Stimulated activated CD8-positive, alpha-beta memory T cell treated with anti-CD3 and anti-CD28 coated beads, Interleukin-7, amount 100 ng/mL, for 48 hours (primary cell): Measurements from ENCODE around the gene ZNF10.

Source experiments
- DNase-seq, 2 donors: peaks; one replicate each; pipeline ENCODE4 v3.0.0-alpha.2; 2020; ENCODE audit warnings: low read depth in 1 of 2; ENCODE audit errors: extremely low read depth in 1 of 2

The ZNF10 gene

DNA sequence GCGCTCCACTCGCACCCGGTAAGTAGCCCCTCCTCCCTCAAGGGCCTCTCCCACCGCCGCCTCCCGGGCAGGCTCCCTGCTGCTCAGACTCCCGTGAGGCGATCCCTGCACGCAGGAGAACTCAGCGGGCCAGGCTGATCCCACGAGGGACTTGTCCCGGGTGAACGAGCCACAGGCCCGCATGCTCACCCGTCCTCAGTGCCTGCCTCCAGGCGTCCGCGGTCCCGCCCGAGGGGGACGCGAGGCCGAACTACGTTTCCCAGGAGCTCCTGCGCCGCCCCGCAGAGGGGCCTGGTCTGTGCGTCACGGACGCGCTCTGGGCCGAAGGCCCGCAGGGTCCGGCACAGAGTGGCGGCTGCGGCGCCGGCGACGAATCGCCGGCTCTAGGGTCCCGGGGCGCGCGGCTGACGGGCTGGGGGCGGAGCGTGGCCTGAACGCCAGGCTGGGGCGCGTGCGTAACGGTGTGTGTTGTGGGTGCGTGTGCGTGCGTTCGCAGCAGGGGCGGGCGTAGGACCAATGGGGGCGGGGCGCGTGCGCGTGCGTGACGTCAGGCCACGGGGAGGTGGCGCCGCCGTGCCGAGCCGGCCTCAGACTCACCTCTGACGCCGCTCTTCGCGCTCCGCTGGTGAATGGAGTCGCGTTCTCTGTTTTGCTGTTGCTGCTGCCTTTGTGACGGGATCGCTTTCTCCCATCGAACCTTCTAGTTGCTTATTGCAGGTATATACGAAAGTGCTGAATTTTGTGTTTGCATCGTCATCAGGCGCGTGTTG is at the start of gene ZNF10, which contains the start of gene ZNF891:
Gene ZNF10, plus strand, starts transcription at position 590 of the 770 bp plus-strand sequence. CDS start 13,866 bp downstream, outside the sequence.
Gene ZNF891, minus strand, starts transcription at position 237 of the 770 bp plus-strand sequence. CDS start 8,356 bp downstream, outside the sequence.
- peak; percentile 91 for DNase-seq

DNA sequence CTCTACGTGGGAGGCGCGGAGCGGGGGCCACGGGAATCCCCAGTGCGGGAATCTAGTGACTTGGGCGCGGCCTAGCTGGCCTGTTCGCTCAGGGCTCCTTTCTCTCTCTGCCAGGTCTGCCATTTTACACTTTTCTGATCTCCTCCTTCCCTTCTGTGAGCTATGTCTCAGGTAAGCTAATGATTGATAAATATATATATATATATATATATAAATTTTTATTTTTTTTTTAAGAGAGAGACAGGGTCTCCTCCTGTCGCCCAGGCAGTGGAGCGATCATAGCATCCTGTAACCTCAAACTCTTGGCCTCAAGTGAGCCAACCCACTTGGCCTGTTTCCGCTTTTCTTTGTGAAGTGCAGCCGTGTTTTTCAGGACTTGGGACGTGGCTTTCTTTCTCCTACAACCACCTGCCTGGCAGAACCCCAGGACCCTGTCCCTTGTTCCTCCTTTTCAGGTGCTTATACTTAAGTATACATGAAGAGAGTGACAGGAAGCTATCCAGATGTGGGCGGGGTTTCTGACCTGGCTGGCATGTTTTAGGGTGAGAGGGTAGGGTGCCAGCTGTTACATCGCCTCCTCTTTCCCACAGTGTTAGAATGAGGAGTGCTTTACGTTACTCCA is 49.2 kb upstream of the ZNF10 start:
- DNase-seq, result no peak

DNA sequence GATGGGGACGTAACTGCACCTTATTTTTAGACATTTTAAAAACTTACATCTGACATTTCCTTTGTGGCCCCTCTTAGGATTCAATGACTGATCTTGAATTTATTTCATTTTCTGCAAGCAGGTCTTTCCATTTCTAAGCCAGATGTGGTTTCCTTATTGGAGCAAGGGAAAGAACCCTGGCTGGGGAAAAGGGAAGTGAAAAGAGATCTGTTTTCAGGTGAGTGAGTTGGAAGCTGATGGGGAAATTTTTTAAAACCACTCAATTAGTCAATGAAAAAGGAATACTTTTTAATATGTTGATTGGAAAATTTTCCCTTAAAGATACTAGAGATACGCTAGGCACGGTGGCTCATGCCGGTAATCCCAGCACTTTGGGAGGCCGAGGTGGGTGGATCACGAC is 47.1 kb upstream of the ZNF10 start:
- no peak for DNase-seq

DNA sequence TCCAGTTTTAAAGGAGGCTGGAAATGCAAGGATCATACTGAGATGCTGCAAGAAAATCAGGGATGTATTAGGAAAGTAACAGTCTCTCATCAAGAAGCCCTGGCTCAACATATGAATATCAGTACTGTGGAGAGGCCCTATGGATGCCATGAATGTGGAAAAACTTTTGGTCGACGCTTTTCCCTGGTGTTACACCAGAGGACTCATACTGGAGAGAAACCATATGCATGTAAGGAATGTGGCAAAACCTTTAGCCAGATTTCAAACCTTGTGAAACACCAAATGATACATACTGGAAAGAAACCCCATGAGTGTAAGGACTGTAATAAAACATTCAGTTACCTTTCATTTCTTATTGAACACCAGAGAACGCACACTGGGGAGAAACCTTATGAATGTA is 24.8 kb upstream of the ZNF10 start:
- DNase-seq, result no peak

DNA sequence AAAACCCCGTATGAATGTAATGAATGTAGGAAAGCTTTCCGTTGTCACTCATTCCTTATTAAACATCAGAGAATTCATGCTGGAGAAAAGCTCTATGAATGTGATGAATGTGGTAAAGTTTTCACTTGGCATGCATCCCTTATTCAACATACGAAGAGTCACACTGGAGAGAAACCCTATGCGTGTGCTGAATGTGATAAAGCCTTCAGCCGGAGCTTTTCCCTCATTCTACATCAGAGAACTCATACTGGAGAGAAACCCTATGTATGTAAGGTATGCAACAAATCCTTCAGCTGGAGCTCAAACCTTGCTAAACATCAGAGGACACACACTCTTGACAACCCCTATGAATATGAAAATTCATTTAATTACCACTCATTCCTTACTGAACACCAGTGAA is 24.2 kb upstream of the ZNF10 start:
- no peak for DNase-seq

DNA sequence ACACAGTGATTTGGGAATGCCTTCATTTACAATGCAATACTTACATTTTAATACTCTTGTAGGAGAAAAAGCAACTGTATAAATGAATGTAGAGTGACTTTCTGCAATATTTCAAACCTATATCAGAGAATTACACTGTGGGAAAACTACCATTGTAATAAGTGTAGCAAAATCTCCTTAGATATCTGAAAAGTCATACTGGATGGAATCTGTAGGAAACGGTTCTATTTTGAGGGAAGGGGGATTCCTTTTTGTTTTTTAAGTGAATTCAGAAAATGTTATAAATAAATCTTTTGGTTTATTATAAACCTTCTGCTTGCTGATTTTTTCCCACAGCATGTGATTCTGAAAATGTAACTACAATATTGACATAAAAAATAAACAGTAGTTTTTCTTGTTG is 23.3 kb upstream of the ZNF10 start:
- no peak for DNase-seq

DNA sequence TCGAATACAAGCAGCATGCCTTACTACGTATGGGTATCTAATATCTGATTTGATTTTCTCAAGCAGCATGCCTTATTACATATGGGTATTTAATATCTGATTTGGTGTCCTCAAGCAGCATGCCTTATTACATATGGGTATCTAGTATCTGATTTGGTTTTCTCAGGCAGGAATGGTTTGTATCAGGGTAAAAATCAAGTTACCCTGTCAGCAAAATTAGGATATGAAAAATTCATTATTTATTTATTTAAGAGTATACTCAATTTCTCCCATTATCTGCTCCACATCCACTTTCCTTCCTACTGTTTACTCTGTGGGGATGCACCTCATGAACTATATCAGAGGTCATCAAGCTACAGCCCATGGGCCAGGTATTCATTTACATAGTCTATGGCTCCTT is 22.3 kb upstream of the ZNF10 start:
- DNase-seq, result no peak

DNA sequence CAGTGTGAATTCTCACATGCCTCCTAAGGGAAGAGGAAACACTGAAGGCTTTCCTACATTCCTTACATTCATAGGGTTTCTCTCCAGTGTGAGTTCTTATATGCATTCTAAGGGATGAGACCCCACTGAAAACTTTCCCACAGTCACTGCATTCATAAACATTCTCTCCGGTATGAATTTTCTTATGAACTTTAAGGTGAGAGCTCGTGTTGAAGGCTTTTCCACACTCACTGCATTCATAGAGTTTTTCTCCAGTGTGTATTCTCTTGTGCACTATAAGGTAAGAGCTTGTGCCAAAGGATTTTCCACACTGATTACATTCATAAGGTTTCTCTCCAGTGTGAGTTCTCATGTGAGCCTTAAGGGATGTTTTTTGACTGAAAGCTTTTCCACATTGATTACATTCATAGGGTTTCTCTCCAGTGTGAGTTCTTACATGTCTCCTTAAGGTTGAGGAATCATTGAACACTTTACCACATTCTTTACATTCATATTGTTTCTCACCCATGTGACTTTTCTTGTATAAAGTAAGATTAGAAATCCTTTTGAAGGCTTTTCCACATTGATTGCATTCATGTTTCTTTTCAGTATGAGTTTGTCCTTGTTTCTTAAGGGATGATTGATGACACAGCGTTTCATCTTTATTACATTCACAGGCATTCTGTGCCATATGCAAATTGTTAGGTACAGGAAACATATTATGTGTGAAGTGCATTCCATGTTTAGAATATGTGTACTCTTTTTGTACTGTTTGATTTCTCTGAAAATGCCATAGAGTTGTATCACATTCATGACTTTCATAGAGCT is 9.8 kb upstream of the ZNF10 start:
- no peak for DNase-seq

DNA sequence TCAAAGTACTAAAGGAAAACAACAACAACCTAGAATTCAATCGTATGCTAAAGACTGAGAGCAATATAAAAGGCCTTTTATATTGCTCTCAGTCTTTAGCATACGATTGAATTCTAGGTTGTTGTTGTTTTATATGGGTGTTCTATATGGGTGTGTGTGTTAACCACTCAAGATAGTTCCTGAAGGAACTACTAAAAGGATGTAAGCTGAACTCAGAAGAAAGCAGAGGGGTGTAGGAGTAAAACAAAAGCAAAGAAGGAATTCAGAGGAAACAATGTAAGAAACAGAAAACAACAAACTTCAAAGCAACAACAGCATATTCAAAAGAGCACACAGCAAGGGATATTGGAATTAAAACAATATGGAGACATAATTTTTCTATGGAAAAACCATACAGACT is 5.8 kb upstream of the ZNF10 start:
- no peak for DNase-seq

DNA sequence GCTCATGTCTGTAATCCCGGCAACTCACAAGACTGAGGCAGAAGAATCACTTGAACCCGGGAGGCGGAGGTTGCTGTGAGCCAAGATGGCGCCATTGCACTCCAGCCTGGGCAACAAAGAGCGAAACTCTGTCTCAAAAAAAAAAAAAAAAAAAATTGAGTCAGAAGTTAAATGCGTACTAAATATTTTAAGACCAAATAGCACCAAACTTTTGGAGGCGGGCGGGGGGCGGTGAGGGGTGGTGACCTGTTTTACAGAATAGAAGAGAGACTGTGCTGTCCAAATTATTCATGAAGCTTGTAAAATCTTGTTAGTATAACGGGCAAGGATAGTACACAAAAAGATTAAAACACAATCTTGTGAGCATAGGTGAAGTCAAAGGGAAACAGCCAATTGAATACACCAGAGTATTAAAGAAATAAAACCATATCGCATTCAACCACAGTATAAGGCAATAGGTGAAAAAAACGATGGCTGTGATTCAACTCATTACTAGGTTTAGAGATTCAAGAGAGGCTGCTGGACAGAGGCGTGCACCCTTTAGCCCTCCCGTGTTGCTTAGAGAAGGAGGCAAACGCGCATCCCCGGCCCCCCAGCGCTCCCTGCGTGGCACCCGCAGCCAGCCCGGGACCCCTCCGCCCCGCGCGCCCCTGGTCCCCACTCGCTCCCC is 924 bp upstream of the ZNF10 start:
- DNase-seq, result no peak

DNA sequence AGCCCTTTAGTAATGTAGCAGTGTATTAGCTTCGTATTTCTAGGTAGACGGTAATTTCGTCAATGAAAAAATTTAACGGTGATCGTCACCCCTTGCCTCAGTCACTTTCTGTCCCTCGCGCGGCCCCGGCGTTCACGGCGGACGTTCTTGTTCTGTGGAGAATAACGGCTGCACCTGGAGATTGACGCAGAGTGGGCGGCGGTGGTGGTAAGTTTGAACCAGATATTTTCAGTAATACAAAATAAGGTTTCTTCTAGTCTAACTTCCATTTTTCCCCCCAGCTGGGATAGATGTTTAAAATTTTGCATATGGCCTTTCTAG is 341 bp downstream of the ZNF10 start:
- peak in 1 of 2 donors; percentile 21 for DNase-seq

DNA sequence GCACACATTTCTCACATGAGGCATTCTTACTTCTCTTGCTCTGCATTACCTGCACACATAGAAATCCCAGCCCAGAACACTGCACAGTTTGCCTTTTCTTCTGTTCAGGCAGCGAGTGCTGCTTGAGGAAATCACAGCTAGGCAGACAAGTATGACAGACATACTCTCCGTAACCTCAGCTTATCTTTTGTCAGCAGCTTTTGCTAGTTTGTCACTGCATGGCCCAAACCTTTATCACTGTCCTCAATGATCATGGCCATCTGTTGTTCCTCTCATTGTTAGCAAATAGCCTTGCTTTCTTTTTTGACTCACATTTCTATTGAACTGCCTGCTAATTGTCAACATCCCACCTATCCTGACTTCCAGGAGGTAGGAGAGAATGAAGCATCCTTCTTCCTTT is 5.3 kb downstream of the ZNF10 start:
- DNase-seq, result no peak

DNA sequence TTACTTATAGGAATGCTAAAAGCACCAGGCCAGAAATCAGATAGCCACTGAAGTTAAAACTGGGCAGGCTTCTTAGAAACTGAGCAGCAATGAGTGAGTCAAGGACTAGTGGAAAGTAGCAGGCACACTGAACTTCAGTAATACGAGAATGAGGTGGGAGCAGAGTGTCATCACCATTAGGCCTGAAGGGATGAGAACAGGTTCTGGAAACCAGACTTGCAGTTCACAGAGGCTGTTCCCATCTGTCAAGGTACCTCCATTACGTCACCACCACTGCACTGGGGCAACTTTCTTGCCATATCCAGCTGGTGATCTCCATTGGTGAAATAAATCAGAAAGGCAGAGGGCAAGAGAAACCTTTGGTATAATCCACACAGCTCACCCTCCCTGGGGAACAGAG is 15.6 kb downstream of the ZNF10 start:
- DNase-seq, result no peak

DNA sequence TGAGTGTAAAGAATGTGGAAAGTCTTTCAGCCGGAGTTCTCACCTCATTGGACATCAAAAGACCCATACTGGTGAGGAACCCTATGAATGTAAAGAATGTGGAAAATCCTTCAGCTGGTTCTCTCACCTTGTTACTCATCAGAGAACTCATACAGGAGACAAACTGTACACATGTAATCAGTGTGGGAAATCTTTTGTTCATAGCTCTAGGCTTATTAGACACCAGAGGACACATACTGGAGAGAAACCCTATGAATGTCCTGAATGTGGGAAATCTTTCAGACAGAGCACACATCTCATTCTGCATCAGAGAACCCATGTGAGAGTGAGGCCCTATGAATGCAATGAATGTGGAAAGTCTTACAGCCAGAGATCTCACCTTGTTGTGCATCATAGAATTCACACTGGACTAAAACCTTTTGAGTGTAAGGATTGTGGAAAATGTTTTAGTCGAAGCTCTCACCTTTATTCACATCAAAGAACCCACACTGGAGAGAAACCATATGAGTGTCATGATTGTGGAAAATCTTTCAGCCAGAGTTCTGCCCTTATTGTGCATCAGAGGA is 25.8 kb downstream of the ZNF10 start:
- DNase-seq, result no peak

DNA sequence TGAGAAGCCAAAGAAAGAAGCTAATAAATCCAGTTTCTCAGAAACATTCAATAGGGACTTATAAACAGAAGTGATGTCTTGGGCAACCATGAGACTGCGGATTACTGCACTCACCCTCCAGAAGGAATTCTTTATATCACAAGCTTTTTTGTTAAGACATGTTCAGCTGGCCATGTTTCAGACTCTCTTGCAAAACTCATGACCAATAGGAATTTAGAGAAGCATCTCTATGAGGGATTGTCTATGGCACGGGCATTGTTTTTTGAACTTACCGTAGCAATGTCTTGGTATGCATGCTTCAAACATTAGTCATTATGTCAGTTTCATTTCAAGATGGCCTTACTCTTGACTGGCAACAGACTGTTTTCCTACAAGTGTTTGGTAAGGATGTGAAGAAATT is 35.3 kb downstream of the ZNF10 start:
- DNase-seq, result no peak

DNA sequence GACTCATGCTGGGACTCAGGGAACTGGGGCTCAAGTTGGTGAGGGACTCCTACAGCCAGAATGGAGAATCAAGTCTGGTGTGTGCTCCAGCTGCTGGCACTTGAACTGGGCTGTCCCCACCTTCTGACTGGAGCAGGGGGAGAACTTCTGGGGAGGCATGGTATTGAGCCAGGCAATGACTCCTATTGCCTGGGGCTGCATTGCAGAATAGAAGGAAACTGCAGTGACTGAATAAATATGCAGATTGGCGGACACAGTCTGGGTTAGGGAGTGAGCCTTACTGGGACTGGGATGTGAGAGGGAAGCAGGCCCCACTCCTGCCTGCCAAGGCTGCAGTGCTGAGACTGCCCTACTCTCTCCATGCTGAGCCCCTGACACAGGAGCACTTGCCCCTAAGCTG is 42.1 kb downstream of the ZNF10 start:
- DNase-seq, result no peak

DNA sequence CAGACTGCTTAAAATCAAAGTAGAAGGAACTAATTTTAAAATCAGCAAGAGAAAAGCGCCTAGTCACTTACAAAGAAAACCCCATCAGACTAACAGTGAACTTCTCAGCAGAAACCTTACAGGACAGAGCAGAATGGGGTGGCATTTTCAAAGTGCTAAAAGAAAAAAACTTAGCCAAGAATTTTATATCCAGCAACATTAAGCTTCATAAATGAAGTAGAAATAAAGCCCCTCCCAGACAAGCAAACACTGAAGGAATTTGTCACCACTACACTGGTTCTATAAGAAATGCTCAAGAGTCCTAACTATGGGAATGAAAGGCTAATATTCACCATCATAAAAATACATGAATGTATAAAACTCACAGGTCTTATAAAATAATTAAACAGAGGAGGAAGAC is 44.5 kb downstream of the ZNF10 start:
- no peak for DNase-seq

DNA sequence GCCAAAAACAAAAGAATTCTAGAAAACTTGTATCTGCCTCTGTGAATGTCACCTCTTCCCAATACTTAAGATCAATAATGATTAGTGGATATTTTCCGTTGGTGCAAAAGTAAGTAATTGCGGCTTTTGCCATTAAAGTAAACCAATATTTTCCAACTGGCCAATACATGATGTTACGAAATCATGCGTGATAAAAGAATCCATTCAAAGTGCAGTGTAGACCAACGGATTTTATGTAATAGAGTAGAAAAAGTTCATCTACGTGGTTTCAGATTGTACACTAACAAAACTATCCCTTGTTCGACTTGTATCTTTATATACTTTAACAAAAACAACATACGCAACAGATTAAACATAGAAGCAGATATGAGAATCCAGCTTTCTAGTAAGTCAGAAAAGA is 50.2 kb downstream of the ZNF10 start:
- no peak for DNase-seq

DNA sequence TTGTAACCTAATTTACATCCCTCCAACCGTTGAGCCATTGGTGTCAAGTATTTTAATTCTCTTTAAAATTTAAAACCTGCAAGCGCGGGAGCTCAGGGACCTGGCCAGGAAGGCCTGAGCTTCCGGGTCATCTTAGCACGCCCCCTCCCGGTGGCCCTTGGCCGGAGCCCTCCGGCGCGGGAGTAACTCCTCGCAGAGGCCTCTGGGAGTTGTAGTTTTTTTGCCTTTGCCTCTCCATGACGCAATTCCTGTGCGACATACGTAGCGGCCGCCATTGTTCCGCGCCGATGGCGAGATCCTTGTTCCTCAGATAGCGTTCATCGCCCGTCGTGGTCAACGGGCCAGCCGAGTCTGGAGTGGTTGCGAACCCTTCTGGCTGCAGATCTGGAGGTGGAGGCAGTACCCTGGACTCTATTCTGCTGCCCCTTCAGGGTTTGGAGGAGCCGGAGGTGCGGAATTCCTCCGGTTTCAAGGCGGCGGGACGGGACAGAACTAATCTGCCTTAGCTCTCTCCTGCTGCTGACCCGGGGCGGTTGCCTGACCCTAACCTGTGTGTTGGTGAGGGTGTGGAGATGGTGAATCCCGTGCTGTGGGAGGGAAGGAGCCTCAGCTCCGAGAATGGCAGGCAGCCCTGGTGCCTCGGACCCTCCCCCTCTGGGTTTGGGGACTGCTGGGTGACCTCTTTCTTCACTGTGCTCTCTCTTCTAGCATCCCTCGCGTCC is 51.0 kb downstream of the ZNF10 start, which contains the start of gene ZNF268:
Gene ZNF268, plus strand, starts transcription at position 258 of the 722 bp plus-strand sequence. CDS start 503 bp downstream, outside the sequence.
- DNase-seq, result peak; percentile 72 to 87

DNA sequence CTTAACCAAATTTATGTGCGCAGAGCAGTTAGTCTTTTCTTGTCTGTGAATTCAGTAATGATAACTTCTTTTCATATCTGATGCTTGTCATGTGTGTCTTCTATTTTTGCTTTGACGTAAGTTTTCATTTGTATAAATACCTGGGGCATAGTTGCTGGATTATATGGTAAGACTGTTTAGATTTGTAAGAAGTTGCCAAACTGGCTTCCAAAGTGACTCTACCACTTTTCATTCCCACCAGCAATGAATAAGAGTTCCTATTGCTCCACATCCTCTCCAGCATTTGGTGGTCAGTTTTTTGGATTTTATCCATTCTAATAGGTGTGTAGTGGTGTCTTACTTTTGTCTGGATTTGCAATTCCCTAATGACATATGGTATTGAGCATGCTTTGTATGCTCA is 59.7 kb downstream of the ZNF10 start:
- no peak for DNase-seq
